Measurements from ENCODE around the gene LTO1. TPM values are rescaled to one million over a fixed set of nuclear protein-coding genes. Genes with fewer than 3 reads are reported as not detected.

Gene LTO1
- total RNA-seq, 1 donor from 2014 or later = 15.9 TPM

DNA sequence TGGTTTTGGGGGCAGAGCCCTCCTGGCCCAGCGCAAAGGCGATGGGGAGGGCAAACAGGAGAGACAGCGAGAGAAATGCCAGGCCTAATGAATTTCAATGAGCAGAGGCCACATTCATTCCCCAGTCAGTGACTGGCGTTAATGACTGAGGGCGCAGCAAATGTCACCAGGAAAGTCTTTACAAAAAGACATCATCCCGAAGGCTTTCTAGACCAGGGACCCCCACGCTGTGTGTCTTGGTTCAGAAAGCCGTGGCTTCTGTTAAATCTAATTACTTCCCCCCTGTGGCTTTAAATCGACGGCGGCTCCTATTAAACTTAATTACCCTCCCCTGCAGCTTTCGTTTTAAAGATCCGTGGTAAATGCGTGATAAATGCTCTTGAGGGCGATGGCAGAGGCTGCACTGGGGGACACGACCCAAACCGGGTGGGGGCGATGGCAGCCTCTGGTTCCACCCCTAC, 30.2 kb upstream of the LTO1 start:
- DNase-seq (ENCODE audit: low read depth) = no peak
- TF ChIP-seq CTCF (conservative IDR thresholded peaks at IDR 0.05; ENCODE audit: low read depth, low read length) = no peak
- no peak overlapping the region for H3K4me3 ChIP-seq (ENCODE audit: low read depth, low read length)

DNA sequence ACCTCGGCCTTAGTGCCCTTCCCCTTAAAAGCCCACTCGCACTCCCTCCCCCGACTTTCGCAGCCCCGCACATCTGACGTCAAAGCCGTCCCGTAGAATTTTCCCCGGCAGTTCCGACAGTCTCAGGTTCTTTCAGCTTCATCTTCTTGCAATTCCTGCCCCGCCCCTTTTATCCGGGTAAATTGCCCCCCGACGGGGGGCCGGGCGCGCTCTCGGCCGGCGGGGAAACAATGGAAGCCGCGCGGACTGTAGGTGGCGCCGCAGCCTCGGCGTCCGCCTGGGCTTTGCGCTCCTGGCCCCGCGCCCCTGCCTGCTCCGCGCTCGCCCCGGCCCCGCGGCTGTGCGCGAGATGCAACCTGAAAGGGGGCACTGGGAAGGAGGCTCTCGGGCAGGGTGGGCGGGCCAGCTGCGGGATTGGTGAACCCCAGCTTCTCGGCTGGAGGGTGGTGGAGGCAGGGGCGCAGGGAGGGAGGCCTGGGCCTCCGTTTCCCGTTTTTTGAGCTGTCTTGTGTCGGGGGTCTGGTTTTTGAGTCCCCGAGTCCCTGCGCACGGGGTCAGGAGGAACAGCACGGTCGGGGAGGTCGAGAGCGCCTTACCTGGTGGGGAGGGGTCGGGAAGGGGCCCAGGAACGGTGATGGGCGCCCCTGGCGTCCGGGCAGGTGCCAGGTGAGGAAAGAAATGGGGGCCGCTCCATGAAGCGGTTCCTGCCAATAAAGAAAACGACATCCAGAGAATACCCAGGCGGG, 29.5 kb upstream of the LTO1 start:
- no peak overlapping the region for H3K4me3 ChIP-seq (ENCODE audit: low read depth, low read length)
- no peak for DNase-seq (ENCODE audit: low read depth)
- peak; percentile 52 for TF ChIP-seq CTCF (conservative IDR thresholded peaks at IDR 0.05; ENCODE audit: low read depth, low read length)

DNA sequence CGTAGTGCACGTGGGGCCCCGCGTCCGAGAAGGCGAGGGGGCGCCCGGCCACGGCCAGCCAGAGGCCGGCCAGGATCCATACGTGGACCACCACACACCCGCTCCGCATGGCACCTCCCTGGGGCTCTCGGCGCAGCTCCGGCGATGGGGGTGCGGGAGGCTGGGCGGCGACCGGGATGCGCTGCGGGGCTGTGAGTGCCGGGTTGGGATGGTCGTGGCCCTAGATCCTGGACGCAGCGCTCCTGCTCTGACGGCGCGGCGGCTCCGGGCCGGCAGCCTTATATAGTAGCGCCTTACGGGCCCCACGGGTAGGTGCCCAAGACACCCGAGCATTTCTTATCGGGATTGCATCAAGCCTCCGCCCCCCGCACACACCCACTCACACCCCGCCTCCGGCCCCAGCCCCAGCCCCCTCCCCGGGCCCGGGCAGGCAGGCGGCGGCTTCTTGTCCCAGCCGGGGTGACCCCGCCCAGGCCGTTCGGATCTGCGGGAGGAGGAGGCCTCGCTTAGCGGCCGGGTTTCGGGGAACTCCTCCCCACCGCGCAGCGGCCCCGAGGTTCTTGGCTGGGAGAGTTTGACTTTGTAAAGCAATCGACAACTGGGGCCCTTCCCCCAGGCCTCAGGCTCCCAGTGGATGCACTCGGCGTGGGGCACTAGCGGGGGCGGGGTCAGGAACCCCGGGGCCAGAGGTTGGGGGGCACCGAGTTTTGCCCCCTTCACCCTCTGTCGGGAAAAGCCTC, 28.8 kb upstream of the LTO1 start, which contains the start of gene FGF19:
FGF19 (minus strand) TSS at position 255 of the 740 bp plus-strand sequence; CDS start at position 109, 146 bp downstream.
- DNase-seq (ENCODE audit: low read depth) = no peak
- H3K4me3 ChIP-seq (ENCODE audit: low read depth, low read length) = no peak within 1 kb of the TSS
- TF ChIP-seq CTCF (conservative IDR thresholded peaks at IDR 0.05; ENCODE audit: low read depth, low read length) = no peak

DNA sequence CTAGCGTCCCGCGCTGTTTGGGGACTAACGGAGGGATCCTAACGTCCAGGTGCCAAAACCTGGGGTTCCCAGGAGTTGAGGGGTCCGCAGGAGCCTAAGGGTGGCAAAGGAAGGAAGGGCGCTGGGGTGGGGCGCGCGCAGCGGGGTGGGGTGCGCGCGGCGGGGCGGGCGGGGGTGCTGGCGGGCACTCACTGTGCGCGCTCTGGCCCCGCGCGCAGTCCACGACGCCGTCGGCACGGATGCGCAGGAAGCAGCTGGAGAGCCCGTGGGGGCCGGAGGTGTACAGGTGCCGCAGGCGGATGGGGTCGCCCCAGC, 28.3 kb upstream of the LTO1 start:
- no peak for DNase-seq (ENCODE audit: low read depth)
- H3K4me3 ChIP-seq (ENCODE audit: low read depth, low read length) = no peak overlapping the region
- no peak for TF ChIP-seq CTCF (conservative IDR thresholded peaks at IDR 0.05; ENCODE audit: low read depth, low read length)

GRCh38 chr11:69702769-69703452, 27.8 kb upstream of the LTO1 start:
- H3K4me3 ChIP-seq (ENCODE audit: low read depth, low read length) = no peak overlapping the region
- DNase-seq (ENCODE audit: low read depth) = no peak
- TF ChIP-seq CTCF (conservative IDR thresholded peaks at IDR 0.05; ENCODE audit: low read depth, low read length) = no peak

DNA sequence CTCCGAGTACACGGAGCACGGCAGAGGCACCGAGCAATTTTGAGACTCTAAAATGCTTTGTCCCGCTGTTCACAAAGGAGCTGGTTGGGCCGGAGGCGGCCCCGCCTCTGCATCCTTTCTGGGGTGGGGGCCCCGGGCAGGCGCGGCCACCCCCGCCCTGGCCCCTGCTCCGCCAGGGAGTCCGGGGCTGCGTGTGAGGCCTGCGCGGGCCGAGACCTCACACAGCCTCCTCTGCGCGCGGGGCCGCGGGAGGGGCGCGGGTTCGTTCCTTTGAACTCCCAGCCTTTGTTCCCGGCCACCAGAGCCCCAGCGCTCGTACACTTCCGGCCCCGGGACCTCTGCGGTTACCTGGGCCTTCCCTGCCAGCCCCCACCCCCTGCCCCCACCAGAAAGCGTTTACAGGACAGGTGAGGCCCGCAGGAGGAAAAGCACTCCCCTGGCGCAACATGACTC, 27.1 kb upstream of the LTO1 start:
- no peak for TF ChIP-seq CTCF (conservative IDR thresholded peaks at IDR 0.05; ENCODE audit: low read depth, low read length)
- DNase-seq (ENCODE audit: low read depth) = no peak
- no peak overlapping the region for H3K4me3 ChIP-seq (ENCODE audit: low read depth, low read length)

Data from epithelial cell of proximal tubule (primary cell).